HepG2 (cell line): Measurements from ENCODE around the gene TMCO4. TPM values are rescaled to one million over a fixed set of nuclear protein-coding genes. Genes with fewer than 3 reads are reported as not detected.

ENCODE experiments used
- AHDC1 ChIP-seq: sonication (generic); formaldehyde crosslinking; IDR thresholded peaks from 2 replicates; pipeline ENCODE4 v1.5.1; 2020; ENCODE audit warnings: mild to moderate bottlenecking, missing genetic modification reagents, borderline replicate concordance
- ARHGAP35 ChIP-seq: sonication (generic); formaldehyde crosslinking; IDR thresholded peaks from 2 replicates; pipeline ENCODE4 v1.9.0; 2022; ENCODE audit warnings: mild to moderate bottlenecking, inconsistent platforms, moderate library complexity, missing genetic modification reagents, borderline replicate concordance
- BHLHE40 ChIP-seq: IDR thresholded peaks from 2 replicates; pipeline ENCODE4 v1.6.1; 2011; ENCODE audit warnings: low read length, improper control_type of control experiment
- HNRNPLL ChIP-seq: fragments of 200-400 bp; formaldehyde crosslinking; IDR thresholded peaks from 2 replicates; pipeline ENCODE4 v1.6.1; 2017; ENCODE audit warnings: mild to moderate bottlenecking, low read depth, low read length; ENCODE audit not compliant: poor library complexity, severe bottlenecking
- NFYC ChIP-seq: IDR thresholded peaks from 2 replicates; pipeline ENCODE4 v1.6.1; 2016; ENCODE audit warnings: missing genetic modification reagents, missing compliant biosample characterization
- NONO ChIP-seq, 2 experiments: fragments of 450-650 bp in 1 of 2; sonication (generic) in 1 of 2; formaldehyde crosslinking in 1 of 2; IDR thresholded peaks in 1 of 2; conservative IDR thresholded peaks in 1 of 2; 2 replicates each; pipeline versions ENCODE4 v1.6.1 to v1.8.0; 2017 to 2022; ENCODE audit warnings: mild to moderate bottlenecking in 1 of 2, missing genetic modification reagents in 1 of 2, moderate library complexity in 1 of 2
- SMAD9 ChIP-seq: sonication (generic); formaldehyde crosslinking; IDR thresholded peaks from 2 replicates; pipeline ENCODE4 v1.5.1; 2020; ENCODE audit warnings: mild to moderate bottlenecking, missing genetic modification reagents
- TFDP2 ChIP-seq: sonication (generic); formaldehyde crosslinking; IDR thresholded peaks from 2 replicates; pipeline ENCODE4 v1.4.0; 2020; ENCODE audit warnings: missing genetic modification reagents
- U2AF1 ChIP-seq: fragments of 200-400 bp; formaldehyde crosslinking; optimal IDR thresholded peaks from 2 replicates; pipeline ENCODE3; 2017; ENCODE audit warnings: mild to moderate bottlenecking, low read depth, low read length
- WIZ ChIP-seq: sonication (generic); formaldehyde crosslinking; IDR thresholded peaks from 2 replicates; pipeline ENCODE4 v1.5.1; 2020; ENCODE audit warnings: mild to moderate bottlenecking, missing genetic modification reagents
- YEATS2 ChIP-seq: sonication (generic); formaldehyde crosslinking; IDR thresholded peaks from 2 replicates; pipeline ENCODE4 v1.4.0; 2020; ENCODE audit warnings: missing genetic modification reagents, borderline replicate concordance
- ZBTB49 ChIP-seq: sonication (generic); formaldehyde crosslinking; IDR thresholded peaks from 2 replicates; pipeline ENCODE4 v1.4.0; 2020; ENCODE audit warnings: missing genetic modification reagents, borderline replicate concordance
- ZNF281 ChIP-seq: sonication (generic); formaldehyde crosslinking; IDR thresholded peaks from 2 replicates; pipeline ENCODE4 v1.4.0; 2020; ENCODE audit warnings: missing genetic modification reagents, borderline replicate concordance
- ZNF605 ChIP-seq: sonication (generic); formaldehyde crosslinking; IDR thresholded peaks from 2 replicates; pipeline ENCODE4 v1.8.0; 2022; ENCODE audit warnings: mild to moderate bottlenecking, missing genetic modification reagents
- ZNF772 ChIP-seq: sonication (generic); formaldehyde crosslinking; IDR thresholded peaks from 2 replicates; pipeline ENCODE4 v1.5.0; 2020; ENCODE audit warnings: mild to moderate bottlenecking, missing genetic modification reagents
- ZSCAN30 ChIP-seq: sonication (generic); formaldehyde crosslinking; IDR thresholded peaks from 2 replicates; pipeline ENCODE4 v1.5.0; 2020; ENCODE audit warnings: mild to moderate bottlenecking, missing genetic modification reagents
- polyA plus RNA-seq, 8 experiments: library from polyadenylated mRNA; depleted of rRNA in 3 of 8; stranded (reverse) in 7 of 8; unstranded in 1 of 8; fragments of >200 nt; fragmentation: Illumina TruSeq in 4 of 8; extraction: Trizol in 4 of 8; gene quantifications; 2 replicates each; pipeline versions ENCODE4 v1.2.1 to v1.2.3, GENCODE V29; 2011 to 2016; ENCODE audit warnings: low read depth in 4 of 8, missing spikeins in 1 of 8, mixed read lengths in 1 of 8; ENCODE audit not compliant: insufficient read depth in 1 of 8
- total RNA-seq, 5 experiments: library from RNA; depleted of rRNA; stranded (reverse); fragments of >200 nt; fragmentation: Illumina TruSeq; extraction: Trizol; gene quantifications; 2 replicates each; pipeline ENCODE4 v1.2.3, GENCODE V29; 2016; ENCODE audit warnings: low read depth in 1 of 5

The TMCO4 gene
- total and polyA plus RNA-seq, 2 of the 13 experiments (the other 11 are each of a cell fraction or from before 2014, with no cell fraction given): 2.1 to 4.1 TPM

GRCh38 chr1:19799230-19800075 lies at the start of gene TMCO4 (continued):
- TF ChIP-seq TFDP2 (CRISPR knock-in tag) (no peak), ZSCAN30 (CRISPR knock-in tag) (no peak), U2AF1 (no peak), ZNF605 (CRISPR knock-in tag) (no peak), SMAD9 (CRISPR knock-in tag) (no peak), ZNF772 (CRISPR knock-in tag) (no peak), NFYC (CRISPR knock-in tag) (no peak), ZBTB49 (CRISPR knock-in tag) (no peak), AHDC1 (CRISPR knock-in tag) (no peak), ZNF281 (CRISPR knock-in tag) (no peak), NONO (IDR thresholded peaks at IDR 0.05) (no peak), NONO (CRISPR knock-in tag; conservative IDR thresholded peaks at IDR 0.05) (no peak), YEATS2 (CRISPR knock-in tag) (no peak), ARHGAP35 (no peak), BHLHE40 (no peak), HNRNPLL (peak; percentile 31), WIZ (no peak)
